D721Med (cell line): Measurements from ENCODE around the gene KMT5B.

ENCODE experiments used
- DNase-seq: peaks from one replicate; pipeline ENCODE4 v3.0.0; 2011; ENCODE audit warnings: low spot score; ENCODE audit not compliant: insufficient read length
- FAIRE-seq: peaks from 2 replicates; lab custom pipeline; 2011; peaks lifted over from hg19 to GRCh38; lab: Jason Lieb, UNC
- TF ChIP-seq, protein P1 (sequence below): IDR thresholded peaks from 2 replicates; pipeline ENCODE4 v1.5.1; 2012; ENCODE audit warnings: mild to moderate bottlenecking, control low read depth; ENCODE audit not compliant: insufficient read depth; ENCODE audit errors: missing control alignments

The KMT5B gene

GRCh38 chr11:68140496-68141245, 72.4 kb downstream of the KMT5B start:
- FAIRE-seq: no peak
- no peak for DNase-seq
- TF ChIP-seq, protein P1, sequence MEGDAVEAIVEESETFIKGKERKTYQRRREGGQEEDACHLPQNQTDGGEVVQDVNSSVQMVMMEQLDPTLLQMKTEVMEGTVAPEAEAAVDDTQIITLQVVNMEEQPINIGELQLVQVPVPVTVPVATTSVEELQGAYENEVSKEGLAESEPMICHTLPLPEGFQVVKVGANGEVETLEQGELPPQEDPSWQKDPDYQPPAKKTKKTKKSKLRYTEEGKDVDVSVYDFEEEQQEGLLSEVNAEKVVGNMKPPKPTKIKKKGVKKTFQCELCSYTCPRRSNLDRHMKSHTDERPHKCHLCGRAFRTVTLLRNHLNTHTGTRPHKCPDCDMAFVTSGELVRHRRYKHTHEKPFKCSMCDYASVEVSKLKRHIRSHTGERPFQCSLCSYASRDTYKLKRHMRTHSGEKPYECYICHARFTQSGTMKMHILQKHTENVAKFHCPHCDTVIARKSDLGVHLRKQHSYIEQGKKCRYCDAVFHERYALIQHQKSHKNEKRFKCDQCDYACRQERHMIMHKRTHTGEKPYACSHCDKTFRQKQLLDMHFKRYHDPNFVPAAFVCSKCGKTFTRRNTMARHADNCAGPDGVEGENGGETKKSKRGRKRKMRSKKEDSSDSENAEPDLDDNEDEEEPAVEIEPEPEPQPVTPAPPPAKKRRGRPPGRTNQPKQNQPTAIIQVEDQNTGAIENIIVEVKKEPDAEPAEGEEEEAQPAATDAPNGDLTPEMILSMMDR: no peak

- FAIRE-seq: no peak
- no peak for DNase-seq
- TF ChIP-seq, protein P1: no peak
Measured at GRCh38 chr11:68138237-68138636, 74.9 kb downstream of the KMT5B start.

- no peak for FAIRE-seq
- no peak for DNase-seq
Measured at GRCh38 chr11:68137833-68138232, 75.3 kb downstream of the KMT5B start.

GRCh38 chr11:68136866-68137265, 76.2 kb downstream of the KMT5B start:
- no peak for FAIRE-seq
- TF ChIP-seq, protein P1: no peak
- DNase-seq: no peak

More at GRCh38 chr11:68137833-68138232, 75.3 kb downstream of the KMT5B start:
- TF ChIP-seq, protein P1: no peak

- TF ChIP-seq, protein P1: no peak
- DNase-seq: no peak
- no peak for FAIRE-seq
Measured at GRCh38 chr11:68135161-68135560, 77.9 kb downstream of the KMT5B start.

- TF ChIP-seq, protein P1: no peak
- DNase-seq (no peak), FAIRE-seq (no peak)
Measured at GRCh38 chr11:68133761-68134160, 79.3 kb downstream of the KMT5B start.

DNA sequence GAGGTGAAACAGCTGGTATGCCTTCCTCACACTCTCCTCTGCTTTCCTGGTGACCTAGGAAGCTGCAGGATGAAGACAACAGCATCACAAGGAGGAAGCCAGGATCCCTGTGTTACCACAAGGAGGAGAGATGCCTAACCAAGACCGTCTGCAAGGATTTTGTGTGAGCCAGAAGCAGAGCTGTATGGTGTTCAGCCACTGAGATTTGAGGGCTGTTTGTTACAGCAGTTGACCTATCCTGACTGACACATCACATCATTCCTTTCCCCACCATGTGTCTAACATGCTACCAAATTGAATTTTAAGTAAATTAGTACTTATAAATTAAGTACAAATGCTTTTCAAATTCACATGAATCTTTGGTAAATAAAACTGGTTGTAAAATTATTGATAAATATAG, 83.0 kb downstream of the KMT5B start:
- TF ChIP-seq, protein P1: no peak
- no peak for DNase-seq
- no peak for FAIRE-seq
